Activated naive CD8-positive, alpha-beta T cell treated with anti-CD3 and anti-CD28 coated beads for 36 hours (primary cell): ENCODE measurements around the gene SORT1. TPM values are rescaled to one million over a fixed set of nuclear protein-coding genes. Genes with fewer than 3 reads are reported as not detected.

Experiments
- DNase-seq: peaks from one replicate; pipeline ENCODE4 v3.0.0; 2021
- H3K27ac Mint-ChIP-seq: one replicate; pipeline ENCODE4 v1.8.0; 2022; ENCODE audit warnings: mild to moderate bottlenecking, moderate library complexity, mixed read lengths
- H3K27me3 Mint-ChIP-seq: one replicate; pipeline ENCODE4 v1.8.0; 2022; ENCODE audit warnings: mild to moderate bottlenecking, mixed read lengths
- H3K36me3 Mint-ChIP-seq: one replicate; pipeline ENCODE4 v1.8.0; 2021; ENCODE audit warnings: mild to moderate bottlenecking, mixed read lengths
- H3K4me1 Mint-ChIP-seq: one replicate; pipeline ENCODE4 v1.8.0; 2021; ENCODE audit warnings: mixed read lengths
- H3K4me3 Mint-ChIP-seq: one replicate; pipeline ENCODE4 v1.8.0; 2022; ENCODE audit warnings: mild to moderate bottlenecking, moderate library complexity, mixed read lengths
- H3K9me3 Mint-ChIP-seq: one replicate; pipeline ENCODE4 v1.8.0; 2022; ENCODE audit warnings: mixed read lengths
- total RNA-seq, 2 experiments: library from RNA; stranded (reverse); gene quantifications; one replicate each; pipeline ENCODE4 v1.2.3, GENCODE V29; 2021

SORT1 gene
- total RNA-seq, 2 experiments from 2014 or later, result 5.6 to 6.6 TPM

DNA sequence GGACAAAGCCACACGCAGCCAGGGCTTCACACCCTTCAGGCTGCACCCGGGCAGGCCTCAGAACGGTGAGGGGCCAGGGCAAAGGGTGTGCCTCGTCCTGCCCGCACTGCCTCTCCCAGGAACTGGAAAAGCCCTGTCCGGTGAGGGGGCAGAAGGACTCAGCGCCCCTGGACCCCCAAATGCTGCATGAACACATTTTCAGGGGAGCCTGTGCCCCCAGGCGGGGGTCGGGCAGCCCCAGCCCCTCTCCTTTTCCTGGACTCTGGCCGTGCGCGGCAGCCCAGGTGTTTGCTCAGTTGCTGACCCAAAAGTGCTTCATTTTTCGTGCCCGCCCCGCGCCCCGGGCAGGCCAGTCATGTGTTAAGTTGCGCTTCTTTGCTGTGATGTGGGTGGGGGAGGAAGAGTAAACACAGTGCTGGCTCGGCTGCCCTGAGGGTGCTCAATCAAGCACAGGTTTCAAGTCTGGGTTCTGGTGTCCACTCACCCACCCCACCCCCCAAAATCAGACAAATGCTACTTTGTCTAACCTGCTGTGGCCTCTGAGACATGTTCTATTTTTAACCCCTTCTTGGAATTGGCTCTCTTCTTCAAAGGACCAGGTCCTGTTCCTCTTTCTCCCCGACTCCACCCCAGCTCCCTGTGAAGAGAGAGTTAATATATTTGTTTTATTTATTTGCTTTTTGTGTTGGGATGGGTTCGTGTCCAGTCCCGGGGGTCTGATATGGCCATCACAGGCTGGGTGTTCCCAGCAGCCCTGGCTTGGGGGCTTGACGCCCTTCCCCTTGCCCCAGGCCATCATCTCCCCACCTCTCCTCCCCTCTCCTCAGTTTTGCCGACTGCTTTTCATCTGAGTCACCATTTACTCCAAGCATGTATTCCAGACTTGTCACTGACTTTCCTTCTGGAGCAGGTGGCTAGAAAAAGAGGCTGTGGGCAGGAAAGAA lies 122.9 kb downstream of the SORT1 start:
- no peak for DNase-seq
- Mint-ChIP-seq H3K9me3 (no peaks in the 10 kb centered on the region), H3K4me1 (peaks cover 7% of the 10 kb centered on the region), H3K4me3 (no peak overlapping the region), H3K27me3 (no peaks in the 10 kb centered on the region), H3K27ac (no peak overlapping the region), H3K36me3 (no peaks in the 10 kb centered on the region)

- no peak for DNase-seq
- Mint-ChIP-seq H3K9me3 (no peaks in the 10 kb centered on the region), H3K27ac (no peak overlapping the region), H3K36me3 (no peaks in the 10 kb centered on the region), H3K4me1 (peaks cover 7% of the 10 kb centered on the region), H3K4me3 (no peak overlapping the region), H3K27me3 (no peaks in the 10 kb centered on the region)
Measured at GRCh38 chr1:109273570-109274288, 124.0 kb downstream of the SORT1 start.

GRCh38 chr1:109272831-109273547 lies 124.7 kb downstream of the SORT1 start:
- Mint-ChIP-seq H3K4me1 (peaks cover 7% of the 10 kb centered on the region), H3K27me3 (no peaks in the 10 kb centered on the region), H3K4me3 (no peak overlapping the region), H3K27ac (no peak overlapping the region), H3K36me3 (no peaks in the 10 kb centered on the region), H3K9me3 (no peaks in the 10 kb centered on the region)
- DNase-seq, result no peak

DNA sequence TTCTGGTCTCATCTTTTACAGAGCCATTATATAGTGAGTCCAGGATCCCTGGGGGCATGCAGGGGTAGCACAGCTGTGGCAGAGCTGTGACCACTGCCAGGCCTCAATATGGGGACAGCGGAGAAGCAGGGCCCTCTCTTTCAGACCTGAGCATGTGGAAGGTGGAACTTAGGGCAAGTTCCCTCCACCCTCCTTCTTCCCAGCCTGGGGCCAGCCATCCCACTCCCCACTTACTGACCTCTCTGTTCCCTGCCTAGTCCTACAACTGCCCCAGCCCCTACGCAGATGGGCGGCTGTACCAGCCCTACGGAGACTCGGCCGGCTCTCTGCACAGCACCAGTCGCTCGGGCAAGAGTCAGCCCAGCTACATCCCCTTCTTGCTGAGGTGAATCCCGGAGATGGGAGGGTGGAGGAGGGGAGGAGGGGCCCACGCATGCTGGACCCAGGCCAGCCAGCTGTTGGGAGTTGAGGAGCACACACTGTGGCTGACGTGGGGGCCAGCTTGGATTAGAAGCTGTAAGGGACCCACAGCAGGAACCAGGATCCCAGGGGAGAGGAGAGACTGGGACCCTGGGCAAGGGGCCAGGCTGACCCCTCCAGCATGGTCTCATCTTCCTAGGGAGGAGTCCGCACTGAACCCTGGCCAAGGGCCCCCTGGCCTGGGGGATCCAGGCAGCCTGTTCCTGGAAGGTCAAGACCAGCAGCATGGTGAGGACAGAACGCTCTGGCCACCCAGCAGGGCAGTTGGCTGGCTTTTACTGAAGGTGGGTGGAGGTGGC lies 125.5 kb downstream of the SORT1 start:
- Mint-ChIP-seq H3K9me3 (no peaks in the 10 kb centered on the region), H3K27ac (no peak overlapping the region), H3K4me1 (peaks cover 5% of the 10 kb centered on the region), H3K36me3 (no peaks in the 10 kb centered on the region), H3K4me3 (no peak overlapping the region), H3K27me3 (no peaks in the 10 kb centered on the region)
- no peak for DNase-seq

DNA sequence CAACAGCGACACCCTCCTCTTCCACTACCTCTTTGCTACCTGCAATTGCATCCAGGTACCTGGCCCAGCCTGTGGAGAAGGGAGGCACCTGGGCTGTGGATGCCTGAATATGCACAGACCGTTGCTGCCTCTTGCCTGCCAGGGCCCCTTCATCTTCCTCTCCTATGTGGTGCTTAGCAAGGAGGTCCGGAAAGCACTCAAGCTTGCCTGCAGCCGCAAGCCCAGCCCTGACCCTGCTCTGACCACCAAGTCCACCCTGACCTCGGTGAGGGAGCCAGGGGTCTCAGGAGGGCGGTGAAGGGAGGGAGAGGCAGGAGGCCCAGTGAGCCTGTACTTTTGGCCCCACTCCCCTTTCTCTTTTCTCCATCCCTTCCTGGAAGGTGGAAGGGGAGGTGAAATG lies 126.3 kb downstream of the SORT1 start:
- Mint-ChIP-seq H3K4me1 (peaks cover 3% of the 10 kb centered on the region), H3K27ac (no peak overlapping the region), H3K36me3 (no peaks in the 10 kb centered on the region), H3K9me3 (no peaks in the 10 kb centered on the region), H3K27me3 (no peaks in the 10 kb centered on the region), H3K4me3 (no peak overlapping the region)
- no peak for DNase-seq

- no peak for DNase-seq
- Mint-ChIP-seq H3K9me3 (no peaks in the 10 kb centered on the region), H3K4me3 (no peak overlapping the region), H3K36me3 (no peaks in the 10 kb centered on the region), H3K4me1 (peaks cover 3% of the 10 kb centered on the region), H3K27me3 (no peaks in the 10 kb centered on the region), H3K27ac (no peak overlapping the region)
Measured at GRCh38 chr1:109270623-109271317, 126.9 kb downstream of the SORT1 start.

DNA sequence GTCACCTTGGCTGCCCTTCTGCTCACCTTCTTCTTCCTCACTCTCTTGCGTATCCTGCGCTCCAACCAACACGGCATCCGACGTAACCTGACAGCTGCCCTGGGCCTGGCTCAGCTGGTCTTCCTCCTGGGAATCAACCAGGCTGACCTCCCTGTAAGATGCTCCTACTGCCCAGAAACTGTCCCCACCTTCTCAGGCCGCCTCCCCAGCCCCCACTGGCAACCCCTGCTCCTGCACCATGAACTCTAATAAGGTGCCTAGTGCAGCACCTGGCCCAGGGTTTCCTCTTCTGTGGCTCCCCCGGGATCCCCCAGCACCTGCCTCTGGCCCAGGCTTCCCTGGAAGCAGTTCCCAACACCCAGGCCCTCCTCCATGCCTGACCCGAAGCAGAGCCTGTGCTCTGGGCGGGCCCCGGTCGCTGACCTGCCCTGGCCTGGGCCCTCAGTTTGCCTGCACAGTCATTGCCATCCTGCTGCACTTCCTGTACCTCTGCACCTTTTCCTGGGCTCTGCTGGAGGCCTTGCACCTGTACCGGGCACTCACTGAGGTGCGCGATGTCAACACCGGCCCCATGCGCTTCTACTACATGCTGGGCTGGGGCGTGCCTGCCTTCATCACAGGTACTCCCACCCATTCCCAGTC lies 127.6 kb downstream of the SORT1 start:
- Mint-ChIP-seq H3K27me3 (no peaks in the 10 kb centered on the region), H3K4me3 (no peak overlapping the region), H3K4me1 (peaks cover 3% of the 10 kb centered on the region), H3K27ac (no peak overlapping the region), H3K36me3 (no peaks in the 10 kb centered on the region), H3K9me3 (no peaks in the 10 kb centered on the region)
- DNase-seq, result no peak

- Mint-ChIP-seq H3K4me1 (peaks cover 3% of the 10 kb centered on the region), H3K4me3 (no peak overlapping the region), H3K36me3 (no peaks in the 10 kb centered on the region), H3K27ac (no peak overlapping the region), H3K9me3 (no peaks in the 10 kb centered on the region), H3K27me3 (no peaks in the 10 kb centered on the region)
- no peak for DNase-seq
Measured at GRCh38 chr1:109269212-109269980, 128.3 kb downstream of the SORT1 start.

GRCh38 chr1:109268431-109269211 lies 129.1 kb downstream of the SORT1 start:
- no peaks in the 10 kb centered on the region for H3K9me3 Mint-ChIP-seq
- no peak overlapping the region for H3K27ac Mint-ChIP-seq
- no peak overlapping the region for H3K4me3 Mint-ChIP-seq
- peaks cover under 1% of the 10 kb centered on the region for H3K4me1 Mint-ChIP-seq
- no peak for DNase-seq
- H3K36me3 Mint-ChIP-seq, result no peaks in the 10 kb centered on the region
- H3K27me3 Mint-ChIP-seq, result no peaks in the 10 kb centered on the region

- H3K27ac Mint-ChIP-seq, result no peak overlapping the region
- H3K4me3 Mint-ChIP-seq, result no peak overlapping the region
- H3K27me3 Mint-ChIP-seq, result no peaks in the 10 kb centered on the region
- no peaks in the 10 kb centered on the region for H3K9me3 Mint-ChIP-seq
- H3K4me1 Mint-ChIP-seq, result peaks cover 3% of the 10 kb centered on the region
- no peaks in the 10 kb centered on the region for H3K36me3 Mint-ChIP-seq
- DNase-seq, result no peak
Measured at GRCh38 chr1:109267743-109268300, 129.9 kb downstream of the SORT1 start.

- H3K27ac Mint-ChIP-seq, result no peak overlapping the region
- H3K9me3 Mint-ChIP-seq, result no peaks in the 10 kb centered on the region
Measured at GRCh38 chr1:109266965-109267364, 130.8 kb downstream of the SORT1 start.

GRCh38 chr1:109265741-109266330 lies 131.9 kb downstream of the SORT1 start:
- no peak for DNase-seq
- Mint-ChIP-seq H3K36me3 (no peaks in the 10 kb centered on the region), H3K4me3 (no peak overlapping the region), H3K9me3 (no peaks in the 10 kb centered on the region), H3K4me1 (peaks cover 3% of the 10 kb centered on the region), H3K27ac (no peak overlapping the region), H3K27me3 (no peaks in the 10 kb centered on the region)

More at GRCh38 chr1:109266965-109267364, 130.8 kb downstream of the SORT1 start:
- DNase-seq, result no peak
- no peaks in the 10 kb centered on the region for H3K27me3 Mint-ChIP-seq
- H3K36me3 Mint-ChIP-seq, result no peaks in the 10 kb centered on the region
- no peak overlapping the region for H3K4me3 Mint-ChIP-seq
- H3K4me1 Mint-ChIP-seq, result peaks cover 3% of the 10 kb centered on the region
